ENCODE results near the gene CLNK.

The CLNK gene

GRCh38 chr4:10721616-10722015 is 37.0 kb upstream of the CLNK start:
- no peaks in the 10 kb centered on the region for H3K27me3 ChIP-seq (ENCODE audit: insufficient read depth, low read length)
- no peaks in the 10 kb centered on the region for H3K4me1 ChIP-seq (ENCODE audit: insufficient read depth, low read length)
- no peak overlapping the region for H2AFZ ChIP-seq (ENCODE audit: low read depth, low read length)
- no peak overlapping the region for H3K4me3 ChIP-seq (ENCODE audit: low read length)
- no peaks in the 10 kb centered on the region for H3K36me3 ChIP-seq (ENCODE audit: insufficient read depth, low read length)
- H3K9me3 ChIP-seq (ENCODE audit: low read length), result no peaks in the 10 kb centered on the region

- Histone ChIP-seq H3K4me1 (ENCODE audit: insufficient read depth, low read length) (no peaks in the 10 kb centered on the region), H3K36me3 (ENCODE audit: insufficient read depth, low read length) (no peaks in the 10 kb centered on the region), H3K4me3 (ENCODE audit: low read length) (no peak overlapping the region), H3K27me3 (ENCODE audit: insufficient read depth, low read length) (no peaks in the 10 kb centered on the region), H2AFZ (ENCODE audit: low read depth, low read length) (no peak overlapping the region), H3K9me3 (ENCODE audit: low read length) (no peaks in the 10 kb centered on the region)
Observed at GRCh38 chr4:10716163-10716562, 31.6 kb upstream of the CLNK start.

GRCh38 chr4:10715696-10716095 is 31.1 kb upstream of the CLNK start:
- Histone ChIP-seq H3K27me3 (ENCODE audit: insufficient read depth, low read length) (no peaks in the 10 kb centered on the region), H3K9me3 (ENCODE audit: low read length) (no peaks in the 10 kb centered on the region), H3K36me3 (ENCODE audit: insufficient read depth, low read length) (no peaks in the 10 kb centered on the region), H3K4me3 (ENCODE audit: low read length) (no peak overlapping the region), H2AFZ (ENCODE audit: low read depth, low read length) (no peak overlapping the region), H3K4me1 (ENCODE audit: insufficient read depth, low read length) (no peaks in the 10 kb centered on the region)

GRCh38 chr4:10715135-10715534 is 30.6 kb upstream of the CLNK start:
- Histone ChIP-seq H2AFZ (ENCODE audit: low read depth, low read length) (no peak overlapping the region), H3K27me3 (ENCODE audit: insufficient read depth, low read length) (no peaks in the 10 kb centered on the region), H3K36me3 (ENCODE audit: insufficient read depth, low read length) (no peaks in the 10 kb centered on the region), H3K4me3 (ENCODE audit: low read length) (no peak overlapping the region), H3K9me3 (ENCODE audit: low read length) (no peaks in the 10 kb centered on the region), H3K4me1 (ENCODE audit: insufficient read depth, low read length) (no peaks in the 10 kb centered on the region)

GRCh38 chr4:10713591-10713990 is 29.0 kb upstream of the CLNK start:
- H3K27me3 ChIP-seq (ENCODE audit: insufficient read depth, low read length), result no peaks in the 10 kb centered on the region
- H3K4me3 ChIP-seq (ENCODE audit: low read length), result no peak overlapping the region
- H2AFZ ChIP-seq (ENCODE audit: low read depth, low read length), result no peak overlapping the region
- H3K4me1 ChIP-seq (ENCODE audit: insufficient read depth, low read length), result no peaks in the 10 kb centered on the region
- no peaks in the 10 kb centered on the region for H3K9me3 ChIP-seq (ENCODE audit: low read length)
- no peaks in the 10 kb centered on the region for H3K36me3 ChIP-seq (ENCODE audit: insufficient read depth, low read length)

- H2AFZ ChIP-seq (ENCODE audit: low read depth, low read length), result no peak overlapping the region
- no peak overlapping the region for H3K4me3 ChIP-seq (ENCODE audit: low read length)
- H3K27me3 ChIP-seq (ENCODE audit: insufficient read depth, low read length), result no peaks in the 10 kb centered on the region
- H3K9me3 ChIP-seq (ENCODE audit: low read length), result no peaks in the 10 kb centered on the region
- H3K36me3 ChIP-seq (ENCODE audit: insufficient read depth, low read length), result no peaks in the 10 kb centered on the region
- H3K4me1 ChIP-seq (ENCODE audit: insufficient read depth, low read length), result no peaks in the 10 kb centered on the region
Observed at GRCh38 chr4:10706236-10706635, 21.7 kb upstream of the CLNK start.

- H3K4me1 ChIP-seq (ENCODE audit: insufficient read depth, low read length), result peaks cover 5% of the 10 kb centered on the region
Observed at GRCh38 chr4:10704430-10704810, 19.9 kb upstream of the CLNK start.

GRCh38 chr4:10703766-10704429 is 19.3 kb upstream of the CLNK start:
- peaks cover 5% of the 10 kb centered on the region for H3K4me1 ChIP-seq (ENCODE audit: insufficient read depth, low read length)
- H3K27me3 ChIP-seq (ENCODE audit: insufficient read depth, low read length), result no peaks in the 10 kb centered on the region
- H2AFZ ChIP-seq (ENCODE audit: low read depth, low read length), result no peak overlapping the region
- no peaks in the 10 kb centered on the region for H3K36me3 ChIP-seq (ENCODE audit: insufficient read depth, low read length)
- H3K4me3 ChIP-seq (ENCODE audit: low read length), result no peak overlapping the region
- H3K9me3 ChIP-seq (ENCODE audit: low read length), result no peaks in the 10 kb centered on the region

More at GRCh38 chr4:10704430-10704810, 19.9 kb upstream of the CLNK start:
- H3K36me3 ChIP-seq (ENCODE audit: insufficient read depth, low read length), result no peaks in the 10 kb centered on the region
- no peak overlapping the region for H2AFZ ChIP-seq (ENCODE audit: low read depth, low read length)
- H3K4me3 ChIP-seq (ENCODE audit: low read length), result no peak overlapping the region
- H3K27me3 ChIP-seq (ENCODE audit: insufficient read depth, low read length), result no peaks in the 10 kb centered on the region
- no peaks in the 10 kb centered on the region for H3K9me3 ChIP-seq (ENCODE audit: low read length)

GRCh38 chr4:10703156-10703555 is 18.6 kb upstream of the CLNK start:
- Histone ChIP-seq H3K4me3 (ENCODE audit: low read length) (no peak overlapping the region), H2AFZ (ENCODE audit: low read depth, low read length) (no peak overlapping the region), H3K9me3 (ENCODE audit: low read length) (no peaks in the 10 kb centered on the region), H3K27me3 (ENCODE audit: insufficient read depth, low read length) (no peaks in the 10 kb centered on the region), H3K4me1 (ENCODE audit: insufficient read depth, low read length) (peaks cover 5% of the 10 kb centered on the region), H3K36me3 (ENCODE audit: insufficient read depth, low read length) (no peaks in the 10 kb centered on the region)

- no peaks in the 10 kb centered on the region for H3K9me3 ChIP-seq (ENCODE audit: low read length)
- no peak overlapping the region for H3K4me3 ChIP-seq (ENCODE audit: low read length)
- no peak overlapping the region for H2AFZ ChIP-seq (ENCODE audit: low read depth, low read length)
Observed at GRCh38 chr4:10701702-10702460, 17.3 kb upstream of the CLNK start.

GRCh38 chr4:10701161-10701560 is 16.6 kb upstream of the CLNK start:
- Histone ChIP-seq H3K27me3 (ENCODE audit: insufficient read depth, low read length) (no peaks in the 10 kb centered on the region), H3K4me1 (ENCODE audit: insufficient read depth, low read length) (peaks cover 10% of the 10 kb centered on the region), H3K36me3 (ENCODE audit: insufficient read depth, low read length) (no peaks in the 10 kb centered on the region)

More at GRCh38 chr4:10701702-10702460, 17.3 kb upstream of the CLNK start:
- H3K27me3 ChIP-seq (ENCODE audit: insufficient read depth, low read length), result no peaks in the 10 kb centered on the region
- H3K4me1 ChIP-seq (ENCODE audit: insufficient read depth, low read length), result peaks cover 10% of the 10 kb centered on the region
- H3K36me3 ChIP-seq (ENCODE audit: insufficient read depth, low read length), result no peaks in the 10 kb centered on the region

GRCh38 chr4:10698172-10698571 is 13.6 kb upstream of the CLNK start:
- H3K4me3 ChIP-seq (ENCODE audit: low read length), result no peak overlapping the region
- no peak overlapping the region for H2AFZ ChIP-seq (ENCODE audit: low read depth, low read length)
- H3K36me3 ChIP-seq (ENCODE audit: insufficient read depth, low read length), result no peaks in the 10 kb centered on the region
- H3K9me3 ChIP-seq (ENCODE audit: low read length), result no peaks in the 10 kb centered on the region
- H3K27me3 ChIP-seq (ENCODE audit: insufficient read depth, low read length), result no peaks in the 10 kb centered on the region
- H3K4me1 ChIP-seq (ENCODE audit: insufficient read depth, low read length), result peaks cover 10% of the 10 kb centered on the region

More at GRCh38 chr4:10701161-10701560, 16.6 kb upstream of the CLNK start:
- no peak overlapping the region for H3K4me3 ChIP-seq (ENCODE audit: low read length)
- H2AFZ ChIP-seq (ENCODE audit: low read depth, low read length), result no peak overlapping the region
- H3K9me3 ChIP-seq (ENCODE audit: low read length), result no peaks in the 10 kb centered on the region

- Histone ChIP-seq H3K36me3 (ENCODE audit: insufficient read depth, low read length) (no peaks in the 10 kb centered on the region), H3K27me3 (ENCODE audit: insufficient read depth, low read length) (no peaks in the 10 kb centered on the region), H3K4me3 (ENCODE audit: low read length) (no peak overlapping the region), H2AFZ (ENCODE audit: low read depth, low read length) (no peak overlapping the region), H3K4me1 (ENCODE audit: insufficient read depth, low read length) (peaks cover 10% of the 10 kb centered on the region), H3K9me3 (ENCODE audit: low read length) (no peaks in the 10 kb centered on the region)
Observed at GRCh38 chr4:10697086-10697485, 12.5 kb upstream of the CLNK start.
